ENCODE results near the gene KANK4.

DNA sequence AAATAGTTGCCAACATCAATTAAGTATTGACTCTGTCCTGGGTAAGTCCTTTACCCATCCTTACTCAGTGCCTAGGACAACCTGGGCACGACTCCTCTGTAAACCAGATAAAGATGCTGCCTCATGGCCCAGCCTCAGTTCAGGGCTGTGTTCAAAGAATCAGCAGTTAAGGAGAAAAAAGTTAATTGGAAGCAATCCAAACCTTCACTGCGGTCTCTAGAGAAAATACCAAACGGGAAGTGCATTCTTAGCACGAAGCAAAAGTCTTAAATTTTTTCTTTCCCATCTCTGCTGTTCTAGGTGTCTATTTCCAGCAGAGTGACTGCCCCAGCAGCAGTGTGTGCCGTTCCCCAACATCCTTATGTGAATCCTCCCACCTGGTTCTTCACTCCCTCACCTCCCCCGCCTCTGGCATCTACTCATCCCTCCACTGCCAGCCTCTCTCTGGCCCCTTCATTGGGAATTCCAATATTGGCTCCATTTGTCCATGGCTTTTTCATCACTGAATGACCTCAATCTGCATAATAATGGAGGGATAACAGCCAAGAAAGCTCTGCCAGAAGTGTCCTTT lies 23.2 kb downstream of the KANK4 start:
- TF ChIP-seq CTCF (IDR thresholded peaks at IDR 0.05) (no peak), POLR2A (IDR thresholded peaks at IDR 0.05) (no peak)
